ENCODE measurements around the gene AUTS2. TPM values are rescaled to one million over a fixed set of nuclear protein-coding genes. Genes with fewer than 3 reads are reported as not detected.

The AUTS2 gene
- total RNA-seq, 1 donor from 2014 or later, result 2.1 TPM

DNA sequence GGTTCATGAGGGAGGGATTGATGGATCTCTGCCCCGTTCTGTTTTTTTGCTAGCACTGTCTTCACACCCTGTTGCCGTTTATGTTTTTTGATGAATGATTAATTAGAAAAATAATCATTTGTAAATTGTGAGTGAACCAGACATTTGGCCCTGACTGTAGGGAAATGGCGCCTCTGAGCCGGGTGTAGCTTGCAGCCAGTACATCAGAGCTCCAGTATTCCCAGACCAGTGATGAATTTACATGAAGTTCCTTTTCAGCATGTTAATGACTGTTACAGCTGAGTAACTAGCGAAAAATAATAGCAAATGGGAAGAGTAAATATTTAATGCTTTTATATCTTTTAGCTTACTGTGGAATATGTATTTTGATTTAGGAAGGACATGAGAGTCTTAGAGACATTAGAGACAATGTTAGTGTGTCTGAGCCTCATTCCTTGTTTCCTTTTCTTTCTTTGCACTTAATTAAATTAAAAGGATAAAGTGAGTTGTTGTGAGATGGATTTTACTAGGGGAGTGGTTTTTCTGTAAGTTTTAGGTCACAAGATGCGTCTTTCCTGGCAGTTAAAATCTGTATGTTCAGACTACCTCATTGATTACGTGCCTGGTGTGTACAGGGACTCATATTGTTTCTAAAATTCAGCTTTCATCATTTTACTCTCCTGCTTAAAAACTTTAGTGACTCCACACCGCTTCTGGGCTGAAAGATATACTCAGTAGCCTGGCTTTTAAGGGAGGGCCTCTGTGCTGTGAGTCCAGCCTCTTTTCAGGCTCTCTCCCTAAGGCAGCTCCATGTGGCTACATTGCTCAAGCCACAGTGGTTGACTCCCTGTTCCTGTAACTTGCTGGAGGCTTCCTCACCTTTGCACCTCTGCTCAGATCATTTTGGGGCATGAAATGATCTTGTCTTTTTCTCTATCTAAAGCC lies 86.4 kb downstream of the AUTS2 start:
- H3K36me3 Mint-ChIP-seq (ENCODE audit: low read depth), result no peaks in the 10 kb centered on the region
- no peak overlapping the region for H3K27ac Mint-ChIP-seq

GRCh38 chr7:69685293-69685631 lies 87.0 kb downstream of the AUTS2 start:
- intact Hi-C loops (cut with micrococcal nuclease), result no loop called here
- Mint-ChIP-seq H3K36me3 (ENCODE audit: low read depth) (no peaks in the 10 kb centered on the region), H3K4me1 (no peaks in the 10 kb centered on the region), H3K9me3 (no peaks in the 10 kb centered on the region), H3K27ac (no peak overlapping the region), H3K27me3 (no peaks in the 10 kb centered on the region), H3K4me3 (no peak overlapping the region)
- DNase-seq, result no peak

More for the DNA sequence above, 86.4 kb downstream of the AUTS2 start:
- no peaks in the 10 kb centered on the region for H3K9me3 Mint-ChIP-seq
- no peaks in the 10 kb centered on the region for H3K4me1 Mint-ChIP-seq
- no peak overlapping the region for H3K4me3 Mint-ChIP-seq
- intact Hi-C loops (cut with micrococcal nuclease), result no loop called here
- DNase-seq, result no peak
- H3K27me3 Mint-ChIP-seq, result no peaks in the 10 kb centered on the region

- Mint-ChIP-seq H3K4me3 (no peak overlapping the region), H3K4me1 (no peaks in the 10 kb centered on the region), H3K27ac (no peak overlapping the region), H3K9me3 (no peaks in the 10 kb centered on the region), H3K27me3 (no peaks in the 10 kb centered on the region), H3K36me3 (ENCODE audit: low read depth) (no peaks in the 10 kb centered on the region)
- no peak for DNase-seq
- intact Hi-C loops (cut with micrococcal nuclease), result no loop called here
These were observed 88.1 kb downstream of the AUTS2 start for GRCh38 chr7:69686366-69686765.

- Mint-ChIP-seq H3K4me1 (no peaks in the 10 kb centered on the region), H3K36me3 (ENCODE audit: low read depth) (no peaks in the 10 kb centered on the region), H3K9me3 (no peaks in the 10 kb centered on the region), H3K4me3 (no peak overlapping the region), H3K27me3 (no peaks in the 10 kb centered on the region), H3K27ac (no peak overlapping the region)
- intact Hi-C loops (cut with micrococcal nuclease), result no loop called here
- DNase-seq, result no peak
These were observed 89.6 kb downstream of the AUTS2 start for GRCh38 chr7:69687739-69688433.

GRCh38 chr7:69690329-69690728 lies 92.1 kb downstream of the AUTS2 start:
- Mint-ChIP-seq H3K27ac (no peak overlapping the region), H3K4me3 (no peak overlapping the region), H3K27me3 (no peaks in the 10 kb centered on the region), H3K4me1 (no peaks in the 10 kb centered on the region), H3K36me3 (ENCODE audit: low read depth) (no peaks in the 10 kb centered on the region), H3K9me3 (no peaks in the 10 kb centered on the region)
- intact Hi-C loops (cut with micrococcal nuclease), result no loop called here
- DNase-seq, result no peak

- Mint-ChIP-seq H3K9me3 (no peaks in the 10 kb centered on the region), H3K4me3 (no peak overlapping the region), H3K27me3 (no peaks in the 10 kb centered on the region), H3K27ac (no peak overlapping the region), H3K4me1 (peaks cover 6% of the 10 kb centered on the region), H3K36me3 (ENCODE audit: low read depth) (no peaks in the 10 kb centered on the region)
- intact Hi-C loops (cut with micrococcal nuclease), result no loop called here
- DNase-seq, result no peak
These were observed 93.1 kb downstream of the AUTS2 start for GRCh38 chr7:69691327-69691726.

- no peak overlapping the region for H3K4me3 Mint-ChIP-seq
These were observed 93.5 kb downstream of the AUTS2 start for GRCh38 chr7:69691734-69692133.

DNA sequence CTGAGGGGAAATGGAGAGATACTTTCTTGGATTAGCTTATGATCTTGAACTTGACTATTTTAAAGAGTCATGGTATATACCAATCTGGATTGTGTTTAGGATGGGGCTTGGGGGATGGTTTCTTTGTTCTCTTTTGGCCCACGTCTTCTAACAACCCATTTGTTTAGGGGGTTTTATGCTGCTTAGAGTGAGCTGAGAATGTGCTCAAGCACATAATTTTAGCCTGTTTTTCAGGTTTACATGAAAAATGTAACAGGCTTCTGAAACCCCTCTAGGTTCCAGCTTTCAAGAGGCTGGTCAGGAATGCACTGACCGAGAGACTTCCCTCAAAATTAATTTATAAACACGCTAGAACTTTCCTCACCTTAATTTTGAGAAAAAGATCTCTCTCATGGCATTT lies 94.3 kb downstream of the AUTS2 start:
- H3K4me1 Mint-ChIP-seq, result peaks cover 6% of the 10 kb centered on the region
- H3K4me3 Mint-ChIP-seq, result no peak overlapping the region
- intact Hi-C loops (cut with micrococcal nuclease), result no loop called here
- DNase-seq, result no peak
- H3K27me3 Mint-ChIP-seq, result no peaks in the 10 kb centered on the region
- no peaks in the 10 kb centered on the region for H3K36me3 Mint-ChIP-seq (ENCODE audit: low read depth)
- H3K9me3 Mint-ChIP-seq, result no peaks in the 10 kb centered on the region
- no peak overlapping the region for H3K27ac Mint-ChIP-seq

More at GRCh38 chr7:69691734-69692133, 93.5 kb downstream of the AUTS2 start:
- H3K4me1 Mint-ChIP-seq, result peaks cover 6% of the 10 kb centered on the region
- H3K9me3 Mint-ChIP-seq, result no peaks in the 10 kb centered on the region
- no peak for DNase-seq
- H3K36me3 Mint-ChIP-seq (ENCODE audit: low read depth), result no peaks in the 10 kb centered on the region
- H3K27ac Mint-ChIP-seq, result no peak overlapping the region
- intact Hi-C loops (cut with micrococcal nuclease), result no loop called here
- H3K27me3 Mint-ChIP-seq, result no peaks in the 10 kb centered on the region

DNA sequence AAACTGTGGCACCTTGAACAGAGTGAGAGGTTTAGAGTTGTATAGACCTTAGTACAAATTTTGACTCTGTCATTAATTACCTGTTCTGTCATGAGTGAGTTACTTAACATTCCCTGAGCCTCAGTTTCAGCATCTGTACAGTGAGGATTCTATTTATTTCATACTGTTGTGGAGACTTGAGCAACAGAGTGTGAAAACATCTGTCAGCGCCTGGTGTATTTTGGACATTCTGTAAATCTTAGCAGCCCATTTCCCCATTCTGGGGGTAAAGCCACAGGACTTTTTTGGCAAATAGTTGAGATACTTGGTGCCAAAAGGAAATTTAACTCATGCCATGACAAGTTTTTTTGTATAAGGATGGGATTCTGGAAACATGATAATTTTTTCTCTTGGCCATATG lies 94.8 kb downstream of the AUTS2 start:
- DNase-seq, result no peak
- H3K36me3 Mint-ChIP-seq (ENCODE audit: low read depth), result no peaks in the 10 kb centered on the region

GRCh38 chr7:69696054-69696591 lies 97.8 kb downstream of the AUTS2 start:
- intact Hi-C loops (cut with micrococcal nuclease), result no loop called here
- Mint-ChIP-seq H3K4me1 (peaks cover 6% of the 10 kb centered on the region), H3K9me3 (no peaks in the 10 kb centered on the region), H3K4me3 (no peak overlapping the region), H3K36me3 (ENCODE audit: low read depth) (no peaks in the 10 kb centered on the region), H3K27ac (no peak overlapping the region), H3K27me3 (no peaks in the 10 kb centered on the region)
- DNase-seq, result no peak

More for the DNA sequence above, 94.8 kb downstream of the AUTS2 start:
- Mint-ChIP-seq H3K27me3 (no peaks in the 10 kb centered on the region), H3K27ac (no peak overlapping the region), H3K4me1 (peaks cover 6% of the 10 kb centered on the region), H3K9me3 (no peaks in the 10 kb centered on the region), H3K4me3 (no peak overlapping the region)
- intact Hi-C loops (cut with micrococcal nuclease), result no loop called here

DNA sequence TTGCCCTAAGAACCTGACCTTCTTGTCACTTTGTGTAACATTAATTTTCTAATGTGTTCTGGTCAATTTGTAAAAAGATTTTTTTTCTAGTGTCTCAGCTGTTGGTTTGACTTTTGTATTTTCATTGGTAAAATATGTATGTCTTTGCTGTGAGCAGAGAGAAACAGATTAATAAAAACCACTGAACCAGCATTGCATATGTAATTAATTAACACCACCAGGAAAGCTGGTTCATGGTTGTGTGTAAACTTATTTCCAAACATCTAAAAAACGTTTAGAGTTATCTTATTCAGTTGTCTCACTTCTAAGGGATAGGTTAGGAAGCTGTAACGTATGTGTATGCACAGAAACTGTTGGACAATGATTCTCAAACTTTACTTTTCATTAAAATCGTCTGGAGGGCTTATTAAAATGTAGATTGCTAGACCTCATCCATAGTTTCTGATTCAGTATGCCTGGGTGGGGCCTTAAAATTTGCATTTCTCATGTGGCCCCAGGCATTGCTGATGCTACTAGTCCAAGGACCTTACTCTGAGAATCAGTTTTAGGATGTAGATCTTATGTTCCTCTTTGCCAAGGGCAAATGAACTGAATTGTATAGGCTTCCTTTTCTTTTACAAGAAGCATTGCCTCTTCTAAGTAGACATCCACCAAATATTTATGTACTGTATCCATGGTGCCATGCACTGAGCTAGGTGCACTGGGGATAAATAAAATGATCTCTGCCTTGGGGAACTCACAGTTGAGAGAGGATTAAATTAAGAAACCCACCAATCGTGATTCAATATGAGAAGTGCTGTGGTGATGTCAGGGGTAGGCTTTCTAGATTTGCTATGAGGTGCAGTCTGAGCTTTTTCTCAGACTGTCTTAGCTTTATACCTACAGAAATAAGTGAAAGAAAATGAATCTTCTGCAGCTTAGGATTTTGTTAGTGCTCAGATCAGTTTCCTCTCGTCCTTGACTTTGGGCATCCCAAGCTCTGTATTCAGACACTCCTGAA lies 98.7 kb downstream of the AUTS2 start:
- no peak for DNase-seq
- no peaks in the 10 kb centered on the region for H3K36me3 Mint-ChIP-seq (ENCODE audit: low read depth)
- no peaks in the 10 kb centered on the region for H3K27me3 Mint-ChIP-seq
- H3K27ac Mint-ChIP-seq, result no peak overlapping the region
- H3K4me1 Mint-ChIP-seq, result peaks cover 6% of the 10 kb centered on the region
- intact Hi-C loops (cut with micrococcal nuclease), result no loop called here
- no peak overlapping the region for H3K4me3 Mint-ChIP-seq
- no peaks in the 10 kb centered on the region for H3K9me3 Mint-ChIP-seq

- DNase-seq, result no peak
- Mint-ChIP-seq H3K27me3 (no peaks in the 10 kb centered on the region), H3K4me1 (peaks cover 6% of the 10 kb centered on the region), H3K4me3 (no peak overlapping the region), H3K36me3 (ENCODE audit: low read depth) (no peaks in the 10 kb centered on the region), H3K27ac (no peak overlapping the region), H3K9me3 (no peaks in the 10 kb centered on the region)
- intact Hi-C loops (cut with micrococcal nuclease), result no loop called here
These were observed 100.0 kb downstream of the AUTS2 start for GRCh38 chr7:69698109-69698825.

DNA sequence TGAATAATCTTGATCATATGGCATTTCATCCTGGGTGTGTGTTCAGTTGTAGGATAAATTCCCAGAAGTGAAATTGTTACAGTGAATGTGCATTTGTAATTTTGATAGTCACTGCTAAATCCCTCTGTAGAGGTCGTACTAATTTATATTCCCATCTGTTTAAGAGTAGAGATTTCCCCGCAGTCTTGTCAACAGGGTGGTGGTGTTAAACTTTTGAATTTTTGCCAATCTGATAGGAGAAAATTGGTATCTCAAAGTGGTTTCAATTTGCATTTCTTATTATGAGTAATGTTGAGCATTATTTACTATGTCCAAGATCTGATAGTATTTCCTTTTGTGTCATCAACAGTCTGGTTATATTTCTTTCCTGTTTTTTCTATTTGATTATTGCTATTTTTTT lies 101.7 kb downstream of the AUTS2 start:
- Mint-ChIP-seq H3K27me3 (no peaks in the 10 kb centered on the region), H3K4me1 (peaks cover 6% of the 10 kb centered on the region), H3K36me3 (ENCODE audit: low read depth) (no peaks in the 10 kb centered on the region), H3K9me3 (no peaks in the 10 kb centered on the region), H3K4me3 (no peak overlapping the region), H3K27ac (no peak overlapping the region)
- DNase-seq, result no peak
- intact Hi-C loops (cut with micrococcal nuclease), result no loop called here

All from activated CD4-positive, alpha-beta T cell treated with anti-CD3 and anti-CD28 coated beads, Interleukin-2, amount 10 ng/mL, durations not matched to agents 24 days and 14 days (primary cell).